HEK293 (cell line): ENCODE measurements around the gene DYNLT2.

ENCODE experiments used
- CTCF ChIA-PET: fragments of 350-600 bp; formaldehyde crosslinking; extraction: SDS; loops from one replicate; lab custom pipeline; 2021; ENCODE audit warnings: antibody characterized with exemption; lab: Yijun Ruan, JAX
- POLR2A ChIA-PET: fragments of 300-600 bp; formaldehyde crosslinking; extraction: SDS; loops from one replicate; lab custom pipeline; 2020; ENCODE audit warnings: antibody characterized with exemption, inconsistent platforms; lab: Yijun Ruan, JAX
- H3K27ac ChIP-seq: fragments of 200-500 bp; sonication (Bioruptor generic); 2 replicates; pipeline ENCODE4 v1.5.1; 2014; ENCODE audit warnings: low read depth, low read length, control low read depth, inconsistent platforms; ENCODE audit errors: extremely low read depth
- H3K36me3 ChIP-seq, 2 experiments: fragments of 200-500 bp in 1 of 2; sonication (Bioruptor generic) in 1 of 2; 1 replicate in 1 of 2; 2 replicates in 1 of 2; pipeline ENCODE4 v1.5.1; 2014 to 2017; ENCODE audit warnings: inconsistent platforms in 2 of 2, low read length in 2 of 2; ENCODE audit not compliant: control insufficient read depth in 2 of 2, insufficient read depth in 1 of 2
- H3K4me1 ChIP-seq: fragments of 200-500 bp; sonication (Bioruptor generic); 2 replicates; pipeline ENCODE4 v1.5.1; 2014; ENCODE audit warnings: mild to moderate bottlenecking, low read length, inconsistent platforms; ENCODE audit not compliant: control insufficient read depth, insufficient read depth
- H3K4me3 ChIP-seq: 2 replicates; pipeline ENCODE4 v1.5.1; 2011; ENCODE audit warnings: low read depth, mild to moderate bottlenecking, control low read depth, low read length, moderate library complexity
- H3K9me3 ChIP-seq: fragments of 200-500 bp; sonication (Bioruptor generic); 2 replicates; pipeline ENCODE4 v1.5.1; 2014; ENCODE audit warnings: low read depth, low read length, inconsistent platforms; ENCODE audit not compliant: control insufficient read depth, insufficient read depth
- KLF16 ChIP-seq: fragments of 450-650 bp; formaldehyde crosslinking; IDR thresholded peaks from 2 replicates; pipeline ENCODE4 v1.5.1; 2017; ENCODE audit warnings: missing biosample characterization, missing genetic modification characterization
- PRDM4 ChIP-seq: fragments of 450-650 bp; formaldehyde crosslinking; IDR thresholded peaks from 2 replicates; pipeline ENCODE4 v1.5.1; 2017; ENCODE audit warnings: missing biosample characterization, missing genetic modification characterization
- TRIM28 ChIP-seq: IDR thresholded peaks from 2 replicates; pipeline ENCODE4 v1.6.1; 2011; ENCODE audit warnings: low read length, control low read depth, borderline replicate concordance
- ZIC2 ChIP-seq: fragments of 450-650 bp; formaldehyde crosslinking; IDR thresholded peaks from 2 replicates; pipeline ENCODE4 v1.5.1; 2016; ENCODE audit warnings: missing biosample characterization, missing genetic modification characterization
- ZNF155 ChIP-seq: fragments of 450-650 bp; formaldehyde crosslinking; IDR thresholded peaks from 2 replicates; pipeline ENCODE4 v1.5.1; 2016; ENCODE audit warnings: missing biosample characterization, missing genetic modification characterization
- ZNF221 ChIP-seq: fragments of 450-650 bp; formaldehyde crosslinking; IDR thresholded peaks from 2 replicates; pipeline ENCODE4 v1.5.1; 2017; ENCODE audit warnings: missing biosample characterization, missing genetic modification characterization, borderline replicate concordance
- ZNF302 ChIP-seq: fragments of 450-650 bp; formaldehyde crosslinking; IDR thresholded peaks from 2 replicates; pipeline ENCODE4 v1.5.1; 2016; ENCODE audit warnings: missing biosample characterization, missing genetic modification characterization, low read depth
- ZNF335 ChIP-seq: fragments of 450-650 bp; formaldehyde crosslinking; conservative IDR thresholded peaks from 2 replicates; pipeline ENCODE4 v1.5.1; 2016; ENCODE audit warnings: missing biosample characterization, missing genetic modification characterization
- ZNF362 ChIP-seq: fragments of 450-650 bp; formaldehyde crosslinking; IDR thresholded peaks from 2 replicates; pipeline ENCODE4 v1.5.1; 2016; ENCODE audit warnings: missing biosample characterization, missing genetic modification characterization
- ZNF416 ChIP-seq: fragments of 450-650 bp; formaldehyde crosslinking; IDR thresholded peaks from 2 replicates; pipeline ENCODE4 v1.5.1; 2016; ENCODE audit warnings: missing biosample characterization, missing genetic modification characterization
- ZNF423 ChIP-seq: fragments of 450-650 bp; formaldehyde crosslinking; IDR thresholded peaks from 2 replicates; pipeline ENCODE4 v1.5.1; 2016; ENCODE audit warnings: missing biosample characterization, missing genetic modification characterization
- ZNF501 ChIP-seq: fragments of 450-650 bp; formaldehyde crosslinking; IDR thresholded peaks from 2 replicates; pipeline ENCODE4 v1.5.1; 2016; ENCODE audit warnings: missing biosample characterization, missing genetic modification characterization
- ZNF529 ChIP-seq: fragments of 450-650 bp; formaldehyde crosslinking; IDR thresholded peaks from 2 replicates; pipeline ENCODE4 v1.5.1; 2017; ENCODE audit warnings: missing genetic modification characterization, missing biosample characterization; ENCODE audit not compliant: insufficient replicate concordance
- ZNF548 ChIP-seq: fragments of 450-650 bp; formaldehyde crosslinking; IDR thresholded peaks from 2 replicates; pipeline ENCODE4 v1.5.1; 2016; ENCODE audit warnings: missing biosample characterization, missing genetic modification characterization
- ZNF600 ChIP-seq: fragments of 450-650 bp; formaldehyde crosslinking; IDR thresholded peaks from 2 replicates; pipeline ENCODE4 v1.5.1; 2016; ENCODE audit warnings: missing biosample characterization, missing genetic modification characterization
- ZNF654 ChIP-seq: fragments of 450-650 bp; formaldehyde crosslinking; IDR thresholded peaks from 2 replicates; pipeline ENCODE4 v1.5.1; 2016; ENCODE audit warnings: low read depth, missing biosample characterization, missing genetic modification characterization
- ZNF76 ChIP-seq: fragments of 450-650 bp; formaldehyde crosslinking; IDR thresholded peaks from 2 replicates; pipeline ENCODE4; 2016; ENCODE audit warnings: low read depth, missing biosample characterization, missing genetic modification characterization, borderline replicate concordance
- ZNF768 ChIP-seq: fragments of 450-650 bp; formaldehyde crosslinking; IDR thresholded peaks from 2 replicates; pipeline ENCODE4 v1.5.1; 2018; ENCODE audit warnings: missing biosample characterization, mild to moderate bottlenecking, missing genetic modification characterization
- TF ChIP-seq, protein P1 (sequence below): fragments of 450-650 bp; formaldehyde crosslinking; IDR thresholded peaks from 2 replicates; pipeline ENCODE4 v1.5.1; 2016; ENCODE audit warnings: missing biosample characterization, missing genetic modification characterization
- TF ChIP-seq, protein P2 (sequence below): fragments of 450-650 bp; formaldehyde crosslinking; IDR thresholded peaks from 2 replicates; pipeline ENCODE4 v1.5.1; 2017; ENCODE audit warnings: missing biosample characterization, mild to moderate bottlenecking, missing genetic modification characterization, moderate library complexity

DYNLT2 gene

GRCh38 chr6:169763881-169764280 lies 12.5 kb upstream of the DYNLT2 start:
- ChIA-PET CTCF (no interaction called here), POLR2A (interaction anchor here (1.7 kb wide), 1 partner anchor 13 kb away, joined by 8 read pairs; the partner anchor contains the start of genes DYNLT2 and ERMARD)
- no peak overlapping the region for H3K27ac ChIP-seq
- H3K36me3 ChIP-seq = peaks cover 35 to 96% of the 10 kb centered on the region in 2 experiments; a peak in 2 of 3 replicates
- TF ChIP-seq ZNF548 (tag by site-specific recombination) = no peak
- H3K9me3 ChIP-seq = no peaks in the 10 kb centered on the region
- no peaks in the 10 kb centered on the region for H3K4me1 ChIP-seq
- no peak overlapping the region for H3K4me3 ChIP-seq

DNA sequence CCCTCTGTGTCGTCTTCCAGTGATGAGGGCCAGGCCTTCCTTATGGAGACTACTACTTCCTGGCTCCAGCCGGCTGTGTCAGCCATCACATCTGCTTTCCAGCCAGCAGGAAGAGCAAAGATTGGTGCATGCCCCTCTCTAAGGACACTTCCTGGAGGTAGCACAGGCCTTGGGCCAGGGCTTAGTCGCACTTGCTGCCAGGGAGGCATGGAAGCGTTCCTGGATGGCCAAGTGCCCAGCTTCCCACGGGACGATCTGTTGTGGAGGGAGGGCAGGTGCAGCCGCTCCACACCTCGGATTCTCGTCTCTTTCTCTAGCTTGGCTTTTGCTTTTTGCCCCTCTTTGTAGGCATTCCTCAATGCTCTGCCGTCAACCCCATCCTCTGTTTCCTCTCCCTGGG lies 11.9 kb upstream of the DYNLT2 start:
- TF ChIP-seq ZNF76 (tag by site-specific recombination) = no peak
- TF ChIP-seq ZNF501 (tag by site-specific recombination) = no peak
- TF ChIP-seq ZNF529 (tag by site-specific recombination) = no peak
- TF ChIP-seq, protein P1, sequence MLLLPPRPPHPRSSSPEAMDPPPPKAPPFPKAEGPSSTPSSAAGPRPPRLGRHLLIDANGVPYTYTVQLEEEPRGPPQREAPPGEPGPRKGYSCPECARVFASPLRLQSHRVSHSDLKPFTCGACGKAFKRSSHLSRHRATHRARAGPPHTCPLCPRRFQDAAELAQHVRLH = no peak
- no peak for TF ChIP-seq ZNF600 (tag by site-specific recombination)
- no peak for TF ChIP-seq PRDM4 (tag by site-specific recombination)
- no peak for TF ChIP-seq ZNF423 (tag by site-specific recombination)
- TF ChIP-seq ZNF155 (tag by site-specific recombination) = no peak
- TF ChIP-seq ZNF416 (tag by site-specific recombination) = no peak
- no peak for TF ChIP-seq ZIC2 (tag by site-specific recombination)
- TF ChIP-seq, protein P2, sequence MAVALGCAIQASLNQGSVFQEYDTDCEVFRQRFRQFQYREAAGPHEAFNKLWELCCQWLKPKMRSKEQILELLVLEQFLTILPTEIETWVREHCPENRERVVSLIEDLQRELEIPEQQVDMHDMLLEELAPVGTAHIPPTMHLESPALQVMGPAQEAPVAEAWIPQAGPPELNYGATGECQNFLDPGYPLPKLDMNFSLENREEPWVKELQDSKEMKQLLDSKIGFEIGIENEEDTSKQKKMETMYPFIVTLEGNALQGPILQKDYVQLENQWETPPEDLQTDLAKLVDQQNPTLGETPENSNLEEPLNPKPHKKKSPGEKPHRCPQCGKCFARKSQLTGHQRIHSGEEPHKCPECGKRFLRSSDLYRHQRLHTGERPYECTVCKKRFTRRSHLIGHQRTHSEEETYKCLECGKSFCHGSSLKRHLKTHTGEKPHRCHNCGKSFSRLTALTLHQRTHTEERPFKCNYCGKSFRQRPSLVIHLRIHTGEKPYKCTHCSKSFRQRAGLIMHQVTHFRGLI (tag by site-specific recombination) = no peak
- no peak for TF ChIP-seq KLF16
- Histone ChIP-seq H3K4me1 (no peaks in the 10 kb centered on the region), H3K36me3 (peaks cover 31 to 96% of the 10 kb centered on the region in 2 experiments; a peak in 2 of 3 replicates), H3K4me3 (no peak overlapping the region), H3K9me3 (no peaks in the 10 kb centered on the region), H3K27ac (no peak overlapping the region)
- CTCF ChIA-PET = no interaction called here
- POLR2A ChIA-PET = interaction anchor here (1.7 kb wide), 1 partner anchor 12 kb away, joined by 8 read pairs; the partner anchor contains the start of genes DYNLT2 and ERMARD

DNA sequence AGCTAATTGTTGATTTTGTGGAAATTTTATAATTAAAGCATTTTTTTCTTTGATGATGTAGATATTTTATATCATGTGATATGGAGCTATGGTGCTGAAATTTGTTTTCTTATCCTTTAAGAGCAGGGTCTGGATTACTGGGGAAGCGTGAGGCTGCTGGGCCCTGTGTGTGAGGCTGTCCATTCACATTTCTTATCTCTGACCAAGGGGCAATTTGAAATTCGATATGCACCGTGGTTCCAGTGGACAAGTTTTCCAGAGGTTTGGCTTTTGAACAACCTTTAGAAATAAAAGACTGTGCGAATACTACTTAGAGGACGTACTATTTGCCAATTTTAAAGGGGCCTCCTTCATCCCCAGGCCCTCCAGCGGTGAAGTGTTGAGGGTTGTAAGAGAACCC lies 3.8 kb upstream of the DYNLT2 start:
- no peak for TF ChIP-seq ZNF362 (tag by site-specific recombination)
- TF ChIP-seq ZNF221 (tag by site-specific recombination) = no peak
- TF ChIP-seq ZNF302 (tag by site-specific recombination) = no peak
- no peak for TF ChIP-seq ZNF654 (tag by site-specific recombination)
- 0 out of 2 replicates have a peak, but pooled peaks have one; percentile 7 for TF ChIP-seq ZNF335 (tag by site-specific recombination)
- TF ChIP-seq TRIM28 = 0 out of 2 replicates have a peak, but pooled peaks have one; percentile 30
- no peak for TF ChIP-seq ZNF768 (tag by site-specific recombination)
- Histone ChIP-seq H3K4me1 (peaks cover 12% of the 10 kb centered on the region; the same call in 1 of the 2 replicates), H3K36me3 (peaks cover 6 to 40% of the 10 kb centered on the region in 2 experiments; a peak in 2 of 3 replicates), H3K9me3 (no peaks in the 10 kb centered on the region), H3K4me3 (no peak overlapping the region), H3K27ac (no peak overlapping the region)
- POLR2A ChIA-PET = interaction anchor here (1.1 to 1.5 kb wide), 3 partner anchors 30 to 53 kb away, joined by 4 to 5 read pairs (median 5); partner anchors contain the start of genes C6orf120, PHF10 and WDR27
- CTCF ChIA-PET = interaction anchor here (0.7 to 3.4 kb wide), 3 partner anchors 35 to 777 kb away, joined by 3 to 11 read pairs (median 3); no protein-coding TSS in a partner anchor
